H1 (cell line): ENCODE results near the gene METTL25B. TPM values are rescaled to one million over a fixed set of nuclear protein-coding genes. Genes with fewer than 3 reads are reported as not detected.

ENCODE experiments used
- CTCF ChIA-PET: fragments of 300-600 bp; sonication (Branson Sonifier 250); formaldehyde crosslinking; loops from one replicate; lab custom pipeline; 2021; ENCODE audit not compliant: partially characterized antibody; lab: Charles Lee
- POLR2A ChIA-PET: fragments of 300-600 bp; sonication (Branson Sonifier 250); formaldehyde crosslinking; loops from one replicate; lab custom pipeline; 2021; ENCODE audit warnings: inconsistent platforms; ENCODE audit not compliant: partially characterized antibody; lab: Charles Lee
- DNase-seq, 2 experiments: peaks; one replicate each; pipeline versions ENCODE4 v3.0.0 to v3.0.0-alpha.2; 2010 to 2022; ENCODE audit warnings: low spot score in 2 of 2, low read depth in 1 of 2, mixed read lengths in 1 of 2
- FAIRE-seq: peaks from 2 replicates; lab custom pipeline; 2011; peaks lifted over from hg19 to GRCh38; lab: Jason Lieb, UNC
- H2AFZ ChIP-seq: 2 replicates; pipeline ENCODE4 v1.8.1; 2012; ENCODE audit warnings: low read length, inconsistent platforms
- H2AK5ac ChIP-seq: 2 replicates; pipeline ENCODE4 v1.6.1; 2013; ENCODE audit warnings: low read depth, low read length
- H2BK120ac ChIP-seq: replicated peaks from 2 replicates; pipeline ENCODE3; 2013; ENCODE audit warnings: low read depth, low read length, inconsistent platforms
- H2BK12ac ChIP-seq: 2 replicates; pipeline ENCODE4 v1.6.1; 2013; ENCODE audit warnings: low read depth, low read length
- H2BK15ac ChIP-seq: 2 replicates; pipeline ENCODE4 v1.6.1; 2013; ENCODE audit warnings: low read length
- H2BK20ac ChIP-seq: 2 replicates; pipeline ENCODE4 v1.6.1; 2013; ENCODE audit warnings: low read length
- H2BK5ac ChIP-seq: 2 replicates; pipeline ENCODE4 v1.6.1; 2013; ENCODE audit warnings: low read depth, low read length
- H3K14ac ChIP-seq: 2 replicates; pipeline ENCODE4 v1.6.1; 2013; ENCODE audit warnings: inconsistent platforms; ENCODE audit not compliant: insufficient read length
- H3K18ac ChIP-seq: 2 replicates; pipeline ENCODE4 v1.6.1; 2013; ENCODE audit warnings: low read length; ENCODE audit errors: extremely low read depth
- H3K23ac ChIP-seq: 2 replicates; pipeline ENCODE4 v1.6.1; 2013; ENCODE audit warnings: inconsistent platforms; ENCODE audit not compliant: insufficient read length
- H3K23me2 ChIP-seq: 2 replicates; pipeline ENCODE4 v1.6.1; 2013; ENCODE audit warnings: low read depth, low read length
- H3K27ac ChIP-seq: 2 replicates; pipeline ENCODE4 v1.6.1; 2011; ENCODE audit warnings: low read depth, low read length, inconsistent platforms
- H3K27me3 ChIP-seq, 4 experiments: replicated peaks in 1 of 4; 1 replicate in 1 of 4; 2 replicates in 3 of 4; pipeline versions ENCODE4 v1.6.1 to v1.8.1; 2011 to 2013; ENCODE audit warnings: low read length in 3 of 4, mild to moderate bottlenecking in 3 of 4, inconsistent platforms in 2 of 4, mixed read lengths in 2 of 4, moderate library complexity in 1 of 4; ENCODE audit not compliant: control insufficient read depth in 3 of 4, insufficient read depth in 3 of 4; ENCODE audit errors: extremely low read depth in 1 of 4
- H3K36me3 ChIP-seq, 4 experiments: 2 replicates each; pipeline versions ENCODE4 v1.6.1 to v1.8.1; 2011 to 2013; ENCODE audit warnings: mild to moderate bottlenecking in 4 of 4, low read length in 3 of 4, moderate library complexity in 2 of 4, control low read depth in 1 of 4, inconsistent platforms in 1 of 4; ENCODE audit not compliant: insufficient read depth in 4 of 4, control insufficient read depth in 2 of 4
- H3K4ac ChIP-seq: replicated peaks from 2 replicates; pipeline ENCODE3; 2013; ENCODE audit warnings: low read length, low read depth, mixed read lengths, inconsistent platforms; ENCODE audit not compliant: insufficient read length
- H3K4me1 ChIP-seq, 4 experiments: replicated peaks in 1 of 4; 1 replicate in 1 of 4; 2 replicates in 3 of 4; pipeline versions ENCODE4 v1.6.1 to v1.8.1; 2011 to 2013; ENCODE audit warnings: low read length in 3 of 4, inconsistent platforms in 2 of 4, mixed read lengths in 1 of 4; ENCODE audit not compliant: insufficient read depth in 4 of 4, control insufficient read depth in 3 of 4
- H3K4me2 ChIP-seq, 2 experiments: 2 replicates each; pipeline versions ENCODE4 v1.6.1 to v1.8.1; 2011 to 2013; ENCODE audit warnings: low read depth in 2 of 2, low read length in 2 of 2, control low read depth in 1 of 2, inconsistent platforms in 1 of 2, mild to moderate bottlenecking in 1 of 2; ENCODE audit not compliant: insufficient read depth in 1 of 2
- H3K4me3 ChIP-seq, 4 experiments: fragments of 200-600, 300-600 bp in 1 of 4; sonication (generic), shearing (Covaris generic), sonication (Bioruptor Twin) in 1 of 4; 2 replicates each; pipeline versions ENCODE4 v1.5.1 to v1.8.1; 2011 to 2016; ENCODE audit warnings: low read length in 4 of 4, low read depth in 3 of 4, control low read depth in 2 of 4, inconsistent platforms in 2 of 4, mild to moderate bottlenecking in 2 of 4, mixed read lengths in 1 of 4, moderate library complexity in 1 of 4; ENCODE audit not compliant: insufficient read depth in 2 of 4; ENCODE audit errors: extremely low read depth in 1 of 4
- H3K56ac ChIP-seq: replicated peaks from 2 replicates; pipeline ENCODE3; 2013; ENCODE audit warnings: low read depth, mild to moderate bottlenecking, mixed read lengths, low read length, inconsistent platforms; ENCODE audit not compliant: insufficient read length
- H3K79me1 ChIP-seq: 2 replicates; pipeline ENCODE4 v1.6.1; 2013; ENCODE audit warnings: low read depth, low read length, control low read depth
- H3K79me2 ChIP-seq, 2 experiments: 2 replicates each; pipeline versions ENCODE4 v1.6.1 to v1.8.1; 2012 to 2013; ENCODE audit warnings: low read length in 2 of 2, mild to moderate bottlenecking in 2 of 2, inconsistent platforms in 1 of 2; ENCODE audit not compliant: insufficient read depth in 2 of 2, control insufficient read depth in 1 of 2
- H3K9ac ChIP-seq, 4 experiments: replicated peaks in 1 of 4; 1 replicate in 1 of 4; 2 replicates in 3 of 4; pipeline versions ENCODE4 v1.6.1 to v1.8.1; 2011 to 2013; ENCODE audit warnings: low read depth in 3 of 4, low read length in 3 of 4, control low read depth in 2 of 4, mild to moderate bottlenecking in 2 of 4, moderate library complexity in 2 of 4, inconsistent platforms in 1 of 4; ENCODE audit errors: extremely low read depth in 1 of 4
- H3K9me3 ChIP-seq, 2 experiments: 2 replicates each; pipeline versions ENCODE4 v1.6.1 to v1.8.1; 2012 to 2013; ENCODE audit warnings: mild to moderate bottlenecking in 2 of 2, moderate library complexity in 2 of 2, control low read depth in 1 of 2, inconsistent platforms in 1 of 2, low read depth in 1 of 2, low read length in 1 of 2, mixed read lengths in 1 of 2; ENCODE audit not compliant: insufficient read depth in 2 of 2
- H4K20me1 ChIP-seq, 2 experiments: replicated peaks in 1 of 2; 2 replicates each; pipeline versions ENCODE3 to v1.8.1; 2011 to 2013; ENCODE audit warnings: inconsistent platforms in 2 of 2, low read length in 2 of 2, mild to moderate bottlenecking in 1 of 2; ENCODE audit not compliant: insufficient read depth in 2 of 2, control insufficient read depth in 1 of 2
- H4K5ac ChIP-seq: 2 replicates; pipeline ENCODE4 v1.6.1; 2013; ENCODE audit warnings: low read length, low read depth, mixed read lengths, inconsistent platforms; ENCODE audit not compliant: insufficient read length
- H4K8ac ChIP-seq: 2 replicates; pipeline ENCODE4 v1.8.0; 2013; ENCODE audit warnings: mild to moderate bottlenecking, moderate library complexity, low read length, inconsistent platforms; ENCODE audit not compliant: insufficient read depth; ENCODE audit errors: extremely low read depth
- H4K91ac ChIP-seq: replicated peaks from 2 replicates; pipeline ENCODE3; 2013; ENCODE audit warnings: low read length, mixed read lengths, inconsistent platforms; ENCODE audit not compliant: insufficient read length
- BACH1 ChIP-seq: IDR thresholded peaks from 2 replicates; pipeline ENCODE4 v1.6.1; 2012; ENCODE audit warnings: low read length, improper control_type of control experiment
- CBX8 ChIP-seq: fragments of 300-800, 300-1000 bp; sonication (generic); IDR thresholded peaks from 2 replicates; pipeline ENCODE4 v1.7.1; 2016; ENCODE audit warnings: low read depth, low read length, borderline replicate concordance
- FOSL1 ChIP-seq: IDR thresholded peaks from 2 replicates; pipeline ENCODE4 v1.6.1; 2011; ENCODE audit warnings: mild to moderate bottlenecking, low read depth, low read length, moderate library complexity; ENCODE audit not compliant: insufficient read depth
- GABPA ChIP-seq: IDR thresholded peaks from 2 replicates; pipeline ENCODE4 v1.6.1; 2011; ENCODE audit warnings: mild to moderate bottlenecking, low read length, moderate library complexity, borderline replicate concordance; ENCODE audit not compliant: insufficient read depth
- HDAC2 ChIP-seq, 2 experiments: fragments of 300-600 bp in 1 of 2; sonication (generic) in 1 of 2; IDR thresholded peaks; 2 replicates each; pipeline ENCODE4 v1.6.1; 2011 to 2012; ENCODE audit warnings: low read depth in 2 of 2, low read length in 2 of 2, mild to moderate bottlenecking in 2 of 2, moderate library complexity in 2 of 2, borderline replicate concordance in 1 of 2, inconsistent platforms in 1 of 2
- MAFK ChIP-seq: IDR thresholded peaks from 2 replicates; pipeline ENCODE4 v1.6.1; 2012; ENCODE audit warnings: low read depth, mild to moderate bottlenecking, improper control_type of control experiment, low read length
- NANOG ChIP-seq: IDR thresholded peaks from 2 replicates; pipeline ENCODE4 v1.6.1; 2011; ENCODE audit warnings: low read length, low read depth, mild to moderate bottlenecking, inconsistent platforms; ENCODE audit not compliant: insufficient read depth, poor library complexity, severe bottlenecking
- RFX5 ChIP-seq: IDR thresholded peaks from 2 replicates; pipeline ENCODE4 v1.6.1; 2011; ENCODE audit warnings: low read depth, low read length, improper control_type of control experiment, borderline replicate concordance
- RXRA ChIP-seq: IDR thresholded peaks from 2 replicates; pipeline ENCODE4 v1.6.1; 2011; ENCODE audit warnings: low read depth, mild to moderate bottlenecking, low read length, moderate library complexity; ENCODE audit not compliant: insufficient read depth
- SP1 ChIP-seq: IDR thresholded peaks from 2 replicates; pipeline ENCODE4 v1.6.1; 2011; ENCODE audit warnings: low read depth, low read length
- TEAD4 ChIP-seq: IDR thresholded peaks from 2 replicates; pipeline ENCODE4 v1.6.1; 2012; ENCODE audit warnings: low read depth, low read length, inconsistent platforms, mixed read lengths
- YY1 ChIP-seq: IDR thresholded peaks from 2 replicates; pipeline ENCODE4 v1.6.1; 2011; ENCODE audit warnings: low read depth, mild to moderate bottlenecking, low read length
- WGBS, 2 experiments: shearing (Covaris generic) in 1 of 2; methylation state at CpG; one replicate each; pipeline versions ENCODE4 v1.1.6 to v1.1.7; 2013 to 2015; ENCODE audit warnings: low lambda C conversion rate in 2 of 2, mixed read lengths in 2 of 2, inconsistent platforms in 1 of 2, low coverage in 1 of 2, missing lambda C conversion rate in 1 of 2; ENCODE audit not compliant: insufficient replicate concordance in 2 of 2, insufficient coverage in 1 of 2, insufficient read length in 1 of 2; ENCODE audit errors: extremely low coverage in 1 of 2, missing lambda C conversion rate in 1 of 2; 5-methylcytosine and 5-hydroxymethylcytosine counted together
- polyA plus RNA-seq, 7 experiments: library from polyadenylated mRNA; depleted of rRNA in 3 of 7; stranded (reverse) in 5 of 7; unstranded in 2 of 7; fragments of >200 nt in 5 of 7; fragments of 200-250 nt in 2 of 7; gene quantifications; 1 replicate in 5 of 7; 2 replicates in 1 of 7; 4 replicates in 1 of 7; pipeline versions ENCODE4 v1.2.1 to v1.2.3, GENCODE V29; 2011 to 2013; ENCODE audit warnings: missing spikeins in 2 of 7, mixed read lengths in 2 of 7
- total RNA-seq: library from RNA; stranded (reverse); fragmentation: NEBNext Ultra II Directional; extraction: Animal tissue kit (Norgen Biotek cat#: 25700); gene quantifications from 2 replicates; pipeline ENCODE4 v1.2.1, GENCODE V29; 2021

The METTL25B gene
- total and polyA plus RNA-seq, 2 of the 8 experiments (the other 6 are each of a cell fraction or from before 2014, with no cell fraction given) = 28.4 to 30.1 TPM

DNA sequence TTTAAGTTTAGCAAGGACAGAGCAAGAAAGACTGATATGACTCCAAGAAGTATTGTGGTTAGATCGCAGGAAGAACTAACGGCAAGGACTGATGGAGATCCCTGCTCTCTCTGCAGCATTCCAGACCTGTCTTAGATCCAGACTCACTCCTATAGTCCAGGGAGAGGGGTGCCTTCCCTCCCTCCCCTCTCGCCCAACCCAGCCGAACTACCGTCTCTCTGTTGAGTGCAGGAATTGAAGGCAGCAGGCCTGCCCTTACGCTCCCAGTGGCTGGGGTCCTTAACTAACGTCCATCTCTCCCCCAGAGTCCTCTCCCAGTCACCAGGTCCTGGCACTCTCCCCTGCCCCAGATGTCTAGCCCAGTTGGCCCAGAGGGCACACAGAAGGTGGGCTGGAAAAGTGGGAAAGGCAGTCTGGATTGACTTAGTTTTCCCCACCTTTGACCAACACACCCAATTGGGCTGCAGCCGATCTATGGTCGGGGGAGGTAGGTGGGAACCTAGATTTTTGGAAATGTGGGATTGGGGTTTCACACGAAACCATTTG is 24.0 kb upstream of the METTL25B start:
- Histone ChIP-seq H2BK5ac (no peak overlapping the region), H2BK20ac (no peak overlapping the region), H4K8ac (no peak overlapping the region), H2BK12ac (no peak overlapping the region; the same call in 1 of the 2 replicates), H4K20me1 (peaks cover 6 to 14% of the 10 kb centered on the region in 2 experiments), H2BK15ac (no peak overlapping the region), H3K9me3 (no peaks in the 10 kb centered on the region), H3K36me3 (peaks cover 8 to 29% (median 18%) of the 10 kb centered on the region in 4 experiments), H3K23ac (no peak overlapping the region), H3K4me1 (peaks cover 24 to 41% (median 30%) of the 10 kb centered on the region in 4 experiments), H4K91ac (no peak overlapping the region), H3K14ac (no peak overlapping the region), H3K23me2 (peaks cover 31% of the 10 kb centered on the region; the same call in 1 of the 2 replicates), H3K56ac (no peak overlapping the region), H4K5ac (no peak overlapping the region), H3K27ac (no peak overlapping the region), H3K79me2 (peaks cover 7 to 24% of the 10 kb centered on the region in 2 experiments; a peak in 2 of 4 replicates), H3K4me3 (peak overlapping the region; percentile 50 to 80 (median 70)), H3K18ac (peak overlapping the region; percentile 73), H3K79me1 (peaks cover 4% of the 10 kb centered on the region; the same call in 1 of the 2 replicates), H3K4ac (no peak overlapping the region), H3K9ac (peak overlapping the region in 2 of 4 experiments; percentile 9 to 15; a peak in 2 of 7 replicates), H2AFZ (no peak overlapping the region), H2AK5ac (no peak overlapping the region), H2BK120ac (no peak overlapping the region), H3K27me3 (peaks cover 0 to 19% (median 8%) of the 10 kb centered on the region in 4 experiments; a peak in 4 of 7 replicates), H3K4me2 (peak overlapping the region; percentile 77 to 94)
- no peak for DNase-seq
- ChIA-PET POLR2A (interaction anchor here (0.8 to 16.9 kb wide), 9 partner anchors 11 to 68 kb away, joined by 3 to 530 read pairs (median 22); partner anchors contain the start of genes ISG20L2, METTL25B, MRPL24 and NES), CTCF (interaction anchor here (0.9 to 66.0 kb wide), 9 partner anchors 1 to 729 kb away, joined by 3 to 4284 read pairs (median 17); partner anchors contain the start of genes CRABP2, HDGF, INSRR and ISG20L2)
- no peak for FAIRE-seq
- WGBS, 2 experiments = 27% methylated on average over 10 of the region's 10 CpGs; no CpG with 5 or more reads in 1 of the 2 experiments
- TF ChIP-seq CBX8 (no peak), BACH1 (no peak), NANOG (no peak), MAFK (no peak), TEAD4 (no peak), SP1 (no peak), HDAC2 (IDR thresholded peaks at IDR 0.05; ENCODE audit: borderline replicate concordance in 1 of 2, low read depth in 2 of 2, low read length in 2 of 2) (no peak), FOSL1 (no peak), RXRA (no peak), YY1 (no peak), GABPA (no peak), RFX5 (no peak)
